ENCODE data around the gene TBC1D22A.

The TBC1D22A gene

GRCh38 chr22:47040486-47041270, 278.2 kb downstream of the TBC1D22A start:
- Mint-ChIP-seq H3K4me1 (peaks cover 18% of the 10 kb centered on the region), H3K27me3 (no peaks in the 10 kb centered on the region), H3K4me3 (no peak overlapping the region), H3K9me3 (no peaks in the 10 kb centered on the region), H3K27ac (peak overlapping the region; percentile 6), H3K36me3 (peaks cover 20% of the 10 kb centered on the region)
- ATAC-seq (ENCODE audit: low read depth) (no peak), DNase-seq (ENCODE audit: low spot score in 2 of 2) (no peak)

GRCh38 chr22:47041271-47042115, 279.0 kb downstream of the TBC1D22A start:
- Mint-ChIP-seq H3K9me3 (no peaks in the 10 kb centered on the region), H3K4me3 (no peak overlapping the region), H3K27ac (peak overlapping the region; percentile 6), H3K4me1 (peaks cover 22% of the 10 kb centered on the region), H3K27me3 (no peaks in the 10 kb centered on the region), H3K36me3 (peaks cover 23% of the 10 kb centered on the region)
- ATAC-seq (ENCODE audit: low read depth), result no peak
- DNase-seq (ENCODE audit: low spot score in 2 of 2), result no peak

- Mint-ChIP-seq H3K4me3 (no peak overlapping the region), H3K27me3 (no peaks in the 10 kb centered on the region), H3K36me3 (peaks cover 21% of the 10 kb centered on the region), H3K9me3 (no peaks in the 10 kb centered on the region), H3K27ac (peak overlapping the region; percentile 81), H3K4me1 (peaks cover 27% of the 10 kb centered on the region)
- no peak for ATAC-seq (ENCODE audit: low read depth)
- no peak for DNase-seq (ENCODE audit: low spot score in 2 of 2)
These were observed 279.8 kb downstream of the TBC1D22A start for GRCh38 chr22:47042116-47042825.

- Mint-ChIP-seq H3K4me3 (no peak overlapping the region), H3K27ac (peak overlapping the region; percentile 81), H3K4me1 (peaks cover 28% of the 10 kb centered on the region), H3K36me3 (peaks cover 19% of the 10 kb centered on the region), H3K27me3 (no peaks in the 10 kb centered on the region), H3K9me3 (no peaks in the 10 kb centered on the region)
- ATAC-seq (ENCODE audit: low read depth) (no peak), DNase-seq (ENCODE audit: low spot score in 2 of 2) (no peak)
These were observed 280.5 kb downstream of the TBC1D22A start for GRCh38 chr22:47042861-47043496.

- Mint-ChIP-seq H3K4me3 (no peak overlapping the region), H3K4me1 (peaks cover 31% of the 10 kb centered on the region), H3K27ac (peak overlapping the region; percentile 81), H3K36me3 (peaks cover 13% of the 10 kb centered on the region), H3K9me3 (no peaks in the 10 kb centered on the region), H3K27me3 (no peaks in the 10 kb centered on the region)
- DNase-seq (ENCODE audit: low spot score in 2 of 2) (no peak), ATAC-seq (ENCODE audit: low read depth) (peak; percentile 46)
These were observed 281.6 kb downstream of the TBC1D22A start for GRCh38 chr22:47043835-47044721.

- Mint-ChIP-seq H3K36me3 (peaks cover 10% of the 10 kb centered on the region), H3K4me1 (peaks cover 34% of the 10 kb centered on the region), H3K4me3 (no peak overlapping the region), H3K27ac (peak overlapping the region; percentile 21), H3K27me3 (no peaks in the 10 kb centered on the region), H3K9me3 (no peaks in the 10 kb centered on the region)
- DNase-seq (ENCODE audit: low spot score in 2 of 2) (no peak), ATAC-seq (ENCODE audit: low read depth) (no peak)
These were observed 282.5 kb downstream of the TBC1D22A start for GRCh38 chr22:47044722-47045535.

- Mint-ChIP-seq H3K9me3 (no peaks in the 10 kb centered on the region), H3K27ac (no peak overlapping the region), H3K36me3 (peaks cover 5% of the 10 kb centered on the region), H3K4me1 (peaks cover 30% of the 10 kb centered on the region), H3K4me3 (no peak overlapping the region), H3K27me3 (no peaks in the 10 kb centered on the region)
- no peak for ATAC-seq (ENCODE audit: low read depth)
- DNase-seq (ENCODE audit: low spot score in 2 of 2), result no peak
These were observed 283.4 kb downstream of the TBC1D22A start for GRCh38 chr22:47045691-47046410.

- H3K27ac Mint-ChIP-seq, result no peak overlapping the region
- no peak for DNase-seq (ENCODE audit: low spot score in 2 of 2)
- H3K36me3 Mint-ChIP-seq, result peaks cover 5% of the 10 kb centered on the region
- ATAC-seq (ENCODE audit: low read depth), result no peak
- no peaks in the 10 kb centered on the region for H3K9me3 Mint-ChIP-seq
- no peaks in the 10 kb centered on the region for H3K27me3 Mint-ChIP-seq
- peaks cover 29% of the 10 kb centered on the region for H3K4me1 Mint-ChIP-seq
- no peak overlapping the region for H3K4me3 Mint-ChIP-seq
These were observed 284.1 kb downstream of the TBC1D22A start for GRCh38 chr22:47046411-47047065.

GRCh38 chr22:47047321-47048122, 285.1 kb downstream of the TBC1D22A start:
- H3K27me3 Mint-ChIP-seq, result no peaks in the 10 kb centered on the region
- peaks cover 29% of the 10 kb centered on the region for H3K4me1 Mint-ChIP-seq
- no peak for DNase-seq (ENCODE audit: low spot score in 2 of 2)
- H3K27ac Mint-ChIP-seq, result peak overlapping the region; percentile 33
- peaks cover 6% of the 10 kb centered on the region for H3K36me3 Mint-ChIP-seq
- H3K9me3 Mint-ChIP-seq, result no peaks in the 10 kb centered on the region
- no peak overlapping the region for H3K4me3 Mint-ChIP-seq
- no peak for ATAC-seq (ENCODE audit: low read depth)

GRCh38 chr22:47048123-47049077, 285.9 kb downstream of the TBC1D22A start:
- Mint-ChIP-seq H3K4me1 (peaks cover 27% of the 10 kb centered on the region), H3K4me3 (no peak overlapping the region), H3K36me3 (peaks cover 9% of the 10 kb centered on the region), H3K27me3 (no peaks in the 10 kb centered on the region), H3K9me3 (no peaks in the 10 kb centered on the region), H3K27ac (no peak overlapping the region)
- no peak for DNase-seq (ENCODE audit: low spot score in 2 of 2)
- no peak for ATAC-seq (ENCODE audit: low read depth)
